K562 treated with DMSO at 1 percent for 48 hours (cell line): ENCODE results near the gene ZNF493. TPM values are rescaled to one million over a fixed set of nuclear protein-coding genes. Genes with fewer than 3 reads are reported as not detected.

Source experiments
- total RNA-seq: library from RNA; unstranded; fragments of 300-600 nt; gene quantifications from 2 replicates; pipeline ENCODE4 v1.2.3, GENCODE V29; 2022; ENCODE audit warnings: low replicate concordance; ENCODE audit errors: extremely low read depth

The ZNF493 gene
- not detected in 2 replicates for total RNA-seq

DNA sequence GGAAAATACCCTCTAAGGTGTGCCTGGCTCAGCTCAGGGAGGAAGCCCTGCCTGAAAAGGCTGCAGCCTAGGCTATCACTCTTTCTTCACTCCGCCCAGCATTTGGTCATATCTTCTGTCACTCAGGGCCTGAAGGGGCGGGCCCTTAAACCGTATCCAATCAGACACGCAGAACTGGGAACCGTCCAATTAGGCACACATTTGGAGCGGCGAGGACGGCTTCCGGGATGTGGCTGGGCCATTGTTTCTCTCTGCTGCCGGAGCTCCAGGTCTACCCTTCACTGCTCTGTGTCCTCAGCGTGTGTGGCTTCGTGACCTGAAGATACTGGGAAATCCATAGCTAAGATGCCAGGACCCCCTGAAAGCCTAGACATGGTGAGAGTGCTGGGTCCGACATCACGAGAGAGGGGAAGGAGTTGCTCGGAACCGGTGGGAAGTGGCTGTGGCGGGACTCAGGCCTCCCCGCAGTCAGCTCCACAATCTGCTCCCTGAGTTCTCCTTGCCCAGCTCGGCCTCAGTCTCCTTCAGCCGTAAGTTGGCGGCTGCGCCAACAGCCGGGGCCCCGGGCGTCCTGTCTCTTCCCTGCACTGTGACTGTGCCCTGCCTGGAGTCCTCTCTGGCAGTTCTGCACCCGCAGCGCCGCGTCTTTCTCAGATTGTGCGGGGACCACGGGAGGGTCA, at the start of gene ZNF493:
TSS of gene ZNF493 (plus strand) at position 241 of the 680 bp plus-strand sequence. CDS start at position 346, 105 bp downstream.

DNA sequence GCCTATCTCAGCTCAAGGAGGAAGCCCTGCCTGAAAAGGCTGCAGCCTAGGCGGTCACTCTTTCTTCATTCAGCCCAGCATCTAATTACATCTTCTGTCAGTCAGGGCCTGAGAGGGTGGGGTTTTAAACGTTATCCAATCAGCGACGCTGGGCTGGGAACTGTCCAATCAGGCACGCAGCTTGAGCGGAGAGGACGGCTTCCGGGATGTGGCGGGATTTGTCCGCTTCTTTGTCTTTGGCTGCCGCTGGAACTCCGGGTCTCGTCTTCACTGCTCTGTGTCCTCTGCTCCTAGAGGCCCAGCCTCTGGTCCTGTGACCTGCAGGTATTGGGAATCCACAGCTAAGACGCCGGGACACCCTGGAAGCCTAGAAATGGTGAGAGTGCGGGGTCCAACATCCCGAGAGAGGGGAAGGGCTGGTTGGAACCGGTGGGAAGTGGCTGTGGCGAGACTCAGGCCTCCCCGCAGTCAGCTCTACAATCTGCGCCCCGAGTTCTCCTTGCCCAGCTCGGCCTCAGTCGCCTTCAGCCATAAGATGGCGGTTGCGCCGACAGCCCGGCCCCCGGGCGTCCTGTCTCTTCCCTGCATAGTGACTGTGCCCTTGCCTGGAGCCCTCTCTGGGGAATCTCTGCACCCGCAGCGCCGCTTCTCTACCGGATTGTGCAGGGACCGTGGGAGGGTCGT, 38.0 kb upstream of the ZNF493 start, which contains the start of gene ZNF738:
TSS of gene ZNF738 (plus strand) at position 233 of the 684 bp plus-strand sequence. CDS start at position 374, 141 bp downstream.

Other genes with a start within 250 kb of the ZNF493 start
- gene ZNF708, start 67.7 kb upstream of the ZNF493 start, total RNA-seq, result not detected in 2 replicates
- gene ZNF738, start 38.1 kb upstream of the ZNF493 start, total RNA-seq, result not detected in 2 replicates
- not detected in 2 replicates for gene ZNF429, start 108.5 kb downstream of the ZNF493 start, total RNA-seq